Thymus (tissue), 11 donors: ENCODE measurements around the gene RAB44. TPM values are rescaled to one million over a fixed set of nuclear protein-coding genes. Genes with fewer than 3 reads are reported as not detected.
"Not testable (repeated sequence)": the region's sequence is repeated elsewhere in the genome, so short reads cannot be mapped to it uniquely, and the experiment has no call there.

ENCODE experiments used
- DNase-seq, 9 donors: peaks; one replicate each; pipeline ENCODE4 v3.0.0-alpha.2; 2013; ENCODE audit warnings: low spot score in 9 of 9, low read depth in 6 of 9, missing footprints in 1 of 9
- H3K27ac ChIP-seq, 2 donors: one replicate each; pipeline ENCODE4 v1.5.1; 2013; ENCODE audit warnings: control low read depth in 1 of 2, low read depth in 1 of 2, low read length in 1 of 2, mild to moderate bottlenecking in 1 of 2, moderate library complexity in 1 of 2
- H3K27me3 ChIP-seq, 2 donors: one replicate each; pipeline ENCODE4 v1.5.1; 2013; ENCODE audit warnings: low read length in 1 of 2; ENCODE audit not compliant: control insufficient read depth in 2 of 2, insufficient read depth in 1 of 2
- H3K36me3 ChIP-seq, 2 donors: one replicate each; pipeline ENCODE4 v1.5.1; 2013; ENCODE audit warnings: low read length in 1 of 2, mild to moderate bottlenecking in 1 of 2, moderate library complexity in 1 of 2; ENCODE audit not compliant: control insufficient read depth in 2 of 2, insufficient read depth in 2 of 2
- H3K4me1 ChIP-seq, 2 donors: one replicate each; pipeline ENCODE4 v1.5.1; 2013; ENCODE audit warnings: low read length in 2 of 2; ENCODE audit not compliant: control insufficient read depth in 2 of 2, insufficient read depth in 2 of 2
- H3K4me3 ChIP-seq, 2 donors: one replicate each; pipeline ENCODE4 v1.5.1; 2013; ENCODE audit warnings: low read length in 2 of 2, control low read depth in 1 of 2, mild to moderate bottlenecking in 1 of 2
- H3K9me3 ChIP-seq, 2 donors: one replicate each; pipeline ENCODE4 v1.5.1; 2013; ENCODE audit warnings: low read length in 1 of 2, mild to moderate bottlenecking in 1 of 2; ENCODE audit not compliant: control insufficient read depth in 2 of 2, insufficient read depth in 1 of 2
- WGBS: extraction: QIAGEN DNeasy Blood & Tissue Kit; methylation state at CpG from one replicate; pipeline ENCODE4 v1.1.7; 2013; 5-methylcytosine and 5-hydroxymethylcytosine counted together
- polyA plus RNA-seq: library from polyadenylated mRNA; stranded (reverse); fragments of 200-250 nt; gene quantifications from one replicate; pipeline ENCODE4 v1.2.3, GENCODE V29; 2013
- total RNA-seq: library from RNA; stranded (reverse); fragments of 120-200 nt; gene quantifications from one replicate; pipeline ENCODE4 v1.2.4, GENCODE V29; 2013
- donor health status: healthy.

RAB44 gene
- total and polyA plus RNA-seq, 2 donors: 0.27 to 0.28 TPM

DNA sequence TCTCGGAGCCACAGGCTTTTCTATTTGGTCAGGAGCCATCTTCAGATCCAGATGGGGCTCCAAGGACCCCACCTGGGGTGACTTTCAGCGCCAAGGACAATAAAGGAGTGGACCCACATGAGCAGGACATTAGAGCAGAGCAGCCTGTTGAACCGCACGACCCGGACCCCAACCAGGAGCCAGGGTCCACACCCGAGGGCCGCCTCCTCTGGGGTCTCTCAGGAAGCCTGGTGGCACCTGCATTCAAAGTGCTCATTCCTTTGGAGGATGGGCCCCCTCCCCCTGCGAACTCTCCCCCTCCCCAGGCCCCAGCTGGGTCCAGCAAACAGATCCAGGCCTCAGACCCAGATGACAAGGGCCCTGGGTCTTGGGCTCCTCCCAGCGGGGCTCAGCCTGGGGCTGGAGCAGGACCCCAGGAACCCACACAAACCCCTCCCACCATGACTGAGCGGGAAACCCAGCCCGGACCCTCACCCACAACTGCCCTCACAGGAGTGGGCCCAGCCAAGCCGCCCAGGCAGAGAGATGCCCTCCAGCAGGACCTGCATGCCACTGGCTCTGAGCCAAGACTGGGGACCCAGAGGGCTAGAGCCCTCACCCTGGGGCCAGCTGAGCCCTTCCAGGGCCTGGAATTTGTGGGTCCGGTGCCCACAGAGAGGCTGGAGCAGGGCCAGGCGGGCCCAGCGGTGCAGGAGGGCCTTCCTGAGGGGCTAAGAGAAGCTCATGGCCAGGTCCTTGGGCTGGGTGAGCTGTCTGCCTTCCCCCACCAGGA lies 23.9 kb downstream of the RAB44 start:
- no peak for DNase-seq
- Histone ChIP-seq H3K27me3 (no peaks in the 10 kb centered on the region), H3K36me3 (no peaks in the 10 kb centered on the region), H3K4me3 (no peak overlapping the region), H3K27ac (no peak overlapping the region), H3K4me1 (peaks cover 0 to 7% of the 10 kb centered on the region in 2 donors), H3K9me3 (no peaks in the 10 kb centered on the region)
- 95% methylated on average over 15 of the region's 15 CpGs for WGBS

DNA sequence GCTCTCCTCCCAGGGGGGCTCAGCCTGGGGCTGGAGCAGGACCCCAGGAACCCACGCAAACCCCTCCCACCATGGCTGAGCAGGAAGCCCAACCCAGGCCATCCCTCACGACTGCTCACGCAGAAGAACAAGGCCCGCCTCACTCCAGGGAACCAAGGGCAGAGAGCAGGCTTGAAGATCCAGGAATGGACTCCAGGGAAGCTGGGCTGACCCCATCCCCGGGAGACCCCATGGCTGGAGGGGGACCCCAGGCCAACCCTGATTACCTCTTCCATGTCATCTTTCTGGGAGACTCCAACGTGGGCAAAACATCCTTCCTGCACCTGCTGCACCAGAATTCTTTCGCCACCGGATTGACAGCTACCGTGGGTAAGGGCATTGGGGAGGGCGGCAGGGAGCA lies 24.7 kb downstream of the RAB44 start:
- Histone ChIP-seq H3K4me3 (no peak overlapping the region), H3K9me3 (no peaks in the 10 kb centered on the region), H3K4me1 (peaks cover 0 to 7% of the 10 kb centered on the region in 2 donors), H3K27ac (no peak overlapping the region), H3K36me3 (no peaks in the 10 kb centered on the region), H3K27me3 (no peaks in the 10 kb centered on the region)
- DNase-seq: no peak
- WGBS: 96% methylated on average over 10 of the region's 10 CpGs

DNA sequence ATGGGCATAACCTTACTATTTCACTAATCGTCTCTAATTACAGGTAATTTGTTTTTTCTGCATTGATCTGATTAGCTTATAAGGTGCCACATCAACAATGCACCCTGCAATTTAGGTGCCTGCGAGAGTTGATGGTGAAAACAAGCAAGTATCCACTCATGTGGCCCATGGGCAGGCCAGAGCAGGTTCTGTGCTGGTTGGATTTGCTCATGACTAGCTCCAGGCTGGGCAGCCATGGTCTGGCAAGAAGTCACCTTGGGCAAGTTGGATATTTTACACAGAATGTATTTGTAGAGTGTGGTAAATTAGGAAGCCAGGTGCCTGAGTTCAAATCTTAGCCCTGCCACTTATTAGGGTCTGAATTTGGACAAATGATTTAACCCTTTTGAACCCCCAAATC lies 25.3 kb downstream of the RAB44 start:
- no peak overlapping the region for H3K27ac ChIP-seq

DNA sequence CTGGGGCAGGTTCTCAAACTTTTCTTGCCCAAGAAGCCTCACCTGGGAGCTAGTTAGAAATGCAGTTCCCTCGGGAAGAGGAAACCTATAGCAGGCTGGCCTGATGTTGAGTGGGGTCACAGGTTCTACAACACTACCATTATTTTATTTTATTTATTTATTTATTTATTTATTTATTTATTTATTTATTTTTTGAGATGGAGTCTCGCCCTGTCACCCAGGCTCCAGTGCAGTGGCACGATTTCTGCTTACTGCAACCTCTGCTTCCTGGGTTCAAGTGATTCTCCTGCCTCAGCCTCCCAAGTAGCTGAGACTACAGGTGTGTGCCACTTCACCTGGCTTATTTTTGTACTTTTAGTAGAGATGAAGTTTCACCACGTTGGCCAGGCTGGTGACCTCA lies 26.4 kb downstream of the RAB44 start:
- not testable (repeated sequence) for H3K27me3 ChIP-seq, DNase-seq, H3K4me1 ChIP-seq, H3K36me3 ChIP-seq, H3K27ac ChIP-seq, H3K4me3 ChIP-seq, H3K9me3 ChIP-seq
- 95% methylated on average over 4 of the region's 4 CpGs for WGBS

More for the DNA sequence above, 25.3 kb downstream of the RAB44 start:
- Histone ChIP-seq H3K36me3 (no peaks in the 10 kb centered on the region), H3K4me3 (no peak overlapping the region), H3K9me3 (no peaks in the 10 kb centered on the region), H3K4me1 (peaks cover 0 to 7% of the 10 kb centered on the region in 2 donors), H3K27me3 (no peaks in the 10 kb centered on the region)
- WGBS: 97% methylated on average over 2 of the region's 2 CpGs
- no peak for DNase-seq

DNA sequence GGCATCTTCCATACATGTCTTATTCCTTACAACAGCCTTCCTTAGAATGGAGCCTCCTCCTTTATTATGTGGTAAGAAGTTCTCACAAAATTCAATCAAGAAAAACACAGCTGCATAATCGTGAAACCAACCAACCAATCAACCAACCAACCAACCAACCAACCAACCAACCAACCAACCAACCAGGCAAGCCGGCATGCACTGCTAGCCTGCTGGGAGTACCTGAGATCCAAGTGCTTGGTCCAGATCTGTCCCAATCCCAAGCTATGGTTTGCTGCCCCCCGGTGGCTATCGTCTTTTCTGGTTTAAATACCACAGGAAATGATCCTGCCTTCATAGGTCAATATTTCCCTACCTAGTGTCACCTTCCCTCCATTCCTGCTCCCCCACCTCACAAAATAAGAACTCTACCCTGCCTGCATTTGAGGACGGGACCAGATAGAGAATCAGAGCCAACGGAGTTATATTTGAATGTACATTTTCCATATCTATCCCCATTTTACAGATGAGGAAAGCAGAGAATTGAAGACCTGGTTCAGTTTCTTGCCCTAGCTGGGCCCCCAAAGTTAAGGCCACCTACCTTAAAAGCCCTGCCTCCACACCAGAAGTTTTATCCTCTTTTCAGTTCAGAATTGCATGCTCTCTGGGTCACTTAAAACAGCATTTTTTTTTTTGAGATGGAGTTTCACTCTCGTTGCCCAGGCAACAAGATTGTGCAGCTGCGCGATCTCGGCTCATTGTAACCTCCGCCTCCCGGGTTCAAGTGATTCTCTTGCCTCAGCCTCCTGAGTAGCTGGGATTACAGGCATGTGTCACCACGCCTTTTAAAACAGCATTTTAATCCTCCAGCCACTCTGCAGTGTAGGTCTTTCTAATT lies 27.1 kb downstream of the RAB44 start:
- H3K27ac ChIP-seq: no peak overlapping the region
- 82% methylated on average over 13 of the region's 13 CpGs for WGBS
- H3K27me3 ChIP-seq: no peaks in the 10 kb centered on the region
- H3K4me3 ChIP-seq: no peak overlapping the region
- peak in 4 of 9 donors; percentile 21 to 49 (median 28) for DNase-seq
- no peaks in the 10 kb centered on the region for H3K9me3 ChIP-seq
- H3K36me3 ChIP-seq: no peaks in the 10 kb centered on the region
- peaks cover 0 to 7% of the 10 kb centered on the region in 2 donors for H3K4me1 ChIP-seq

DNA sequence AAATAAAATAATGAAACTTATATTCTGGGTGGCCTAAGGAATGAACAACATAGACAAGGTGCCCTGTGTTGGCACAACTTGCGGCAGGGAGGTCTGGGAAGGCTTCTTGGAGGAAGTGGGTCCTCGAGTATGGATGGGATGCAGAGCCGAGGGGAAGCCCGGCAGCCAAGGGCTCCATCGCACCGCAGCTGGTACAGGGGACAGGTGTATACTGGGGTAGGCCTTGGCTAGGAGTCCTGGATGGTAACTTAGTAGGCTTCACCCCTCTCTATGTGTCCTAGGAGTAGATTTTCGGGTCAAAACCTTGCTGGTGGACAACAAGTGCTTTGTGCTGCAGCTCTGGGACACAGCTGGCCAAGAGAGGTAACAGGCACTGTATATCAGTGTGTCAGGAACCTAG lies 28.0 kb downstream of the RAB44 start:
- H3K27me3 ChIP-seq: no peaks in the 10 kb centered on the region
- no peak overlapping the region for H3K4me3 ChIP-seq
- H3K9me3 ChIP-seq: no peaks in the 10 kb centered on the region
- H3K4me1 ChIP-seq: peaks cover 0 to 2% of the 10 kb centered on the region in 2 donors
- no peak for DNase-seq
- H3K36me3 ChIP-seq: no peaks in the 10 kb centered on the region
- no peak overlapping the region for H3K27ac ChIP-seq
- WGBS: 96% methylated on average over 7 of the region's 7 CpGs

DNA sequence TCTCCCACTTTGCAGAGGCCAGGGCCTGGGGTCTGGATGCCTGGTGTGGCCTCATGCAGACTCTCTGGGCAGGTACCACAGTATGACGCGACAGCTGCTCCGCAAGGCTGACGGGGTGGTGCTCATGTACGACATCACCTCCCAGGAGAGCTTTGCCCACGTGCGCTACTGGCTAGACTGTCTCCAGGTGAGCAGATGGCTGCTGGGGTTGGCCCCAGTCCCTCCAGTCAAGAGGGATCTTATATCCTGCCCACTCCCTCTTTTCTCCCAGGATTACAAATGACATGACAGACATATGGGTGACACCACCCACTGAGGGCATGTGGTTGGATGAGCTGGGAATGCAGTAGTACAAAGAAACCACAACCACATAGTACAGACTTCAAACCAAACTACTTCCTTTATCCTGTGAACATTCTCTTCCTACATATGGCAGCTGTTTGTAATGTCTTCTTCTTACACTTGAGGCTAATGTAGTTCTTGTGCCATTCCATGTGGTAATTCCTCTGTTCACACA lies 29.9 kb downstream of the RAB44 start:
- no peaks in the 10 kb centered on the region for H3K4me1 ChIP-seq
- WGBS: 88% methylated on average over 7 of the region's 7 CpGs
- DNase-seq: peak in 1 of 9 donors; percentile 25
- no peak overlapping the region for H3K4me3 ChIP-seq
- peaks cover 0 to under 1% of the 10 kb centered on the region in 2 donors for H3K9me3 ChIP-seq
- no peaks in the 10 kb centered on the region for H3K27me3 ChIP-seq
- no peak overlapping the region for H3K27ac ChIP-seq
- no peaks in the 10 kb centered on the region for H3K36me3 ChIP-seq

DNA sequence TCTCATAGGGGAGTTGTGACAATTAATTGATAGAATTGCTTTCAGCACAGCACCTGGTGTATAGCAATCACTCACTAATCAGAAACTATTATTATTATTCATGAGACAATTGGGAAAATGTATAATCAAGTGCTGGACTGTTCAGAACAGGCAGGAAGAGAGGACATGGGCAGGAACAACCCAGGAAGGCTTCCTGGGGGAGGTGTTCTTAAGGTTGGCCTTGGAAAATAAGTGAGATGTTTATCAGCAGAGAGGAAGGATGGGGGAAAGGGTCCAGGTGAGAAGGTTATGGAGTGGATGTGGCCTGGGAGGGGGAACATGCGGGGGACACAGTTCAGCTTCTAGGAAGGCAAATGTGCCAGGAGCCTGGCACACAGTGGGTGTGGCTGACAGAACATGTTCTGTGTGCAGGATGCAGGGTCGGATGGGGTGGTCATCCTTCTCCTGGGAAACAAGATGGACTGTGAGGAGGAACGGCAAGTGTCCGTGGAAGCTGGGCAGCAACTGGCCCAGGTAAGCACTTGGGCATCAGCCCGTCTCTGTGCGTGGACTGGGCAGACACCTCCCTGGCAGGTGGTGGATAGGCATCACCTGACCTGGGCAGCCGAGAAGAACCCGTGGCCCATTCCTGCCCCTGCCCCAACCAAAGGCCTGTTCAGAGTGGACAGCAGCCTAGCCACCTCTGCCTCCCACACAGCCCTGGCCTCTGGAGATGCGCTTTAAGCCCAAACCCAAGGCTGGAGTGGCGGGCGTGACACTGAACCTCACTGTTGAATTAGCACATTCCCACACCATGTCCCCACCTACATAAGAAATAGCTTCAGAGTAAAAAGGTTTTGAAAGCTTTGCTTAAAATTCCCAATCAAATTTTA lies 30.9 kb downstream of the RAB44 start:
- no peaks in the 10 kb centered on the region for H3K4me1 ChIP-seq
- H3K9me3 ChIP-seq: peaks cover 0 to 3% of the 10 kb centered on the region in 2 donors
- no peaks in the 10 kb centered on the region for H3K27me3 ChIP-seq
- 96% methylated on average over 11 of the region's 11 CpGs for WGBS
- DNase-seq: no peak
- no peaks in the 10 kb centered on the region for H3K36me3 ChIP-seq
- no peak overlapping the region for H3K4me3 ChIP-seq
- no peak overlapping the region for H3K27ac ChIP-seq
